IMR-90 (cell line): ENCODE data around the gene RELL1.

Experiments
- CEBPB ChIP-seq: IDR thresholded peaks from 2 replicates; pipeline ENCODE4 v1.6.1; 2012; ENCODE audit warnings: low read depth, low read length, improper control_type of control experiment
- CHD1 ChIP-seq: IDR thresholded peaks from 2 replicates; pipeline ENCODE4 v1.6.1; 2012; ENCODE audit warnings: low read depth, low read length, improper control_type of control experiment
- CTCF ChIP-seq: conservative IDR thresholded peaks from 2 replicates; pipeline ENCODE4 v1.5.1; 2012; ENCODE audit warnings: mild to moderate bottlenecking, low read depth, low read length, improper control_type of control experiment
- MAZ ChIP-seq: IDR thresholded peaks from 2 replicates; pipeline ENCODE4 v1.6.1; 2012; ENCODE audit warnings: low read depth, mild to moderate bottlenecking, low read length, improper control_type of control experiment, moderate library complexity, borderline replicate concordance
- MXI1 ChIP-seq: IDR thresholded peaks from 2 replicates; pipeline ENCODE4 v1.6.1; 2012; ENCODE audit warnings: low read depth, mild to moderate bottlenecking, low read length, moderate library complexity, borderline replicate concordance
- POLR2A ChIP-seq: IDR thresholded peaks from 2 replicates; pipeline ENCODE4 v1.6.1; 2012; ENCODE audit warnings: mild to moderate bottlenecking, low read depth, low read length
- RAD21 ChIP-seq: IDR thresholded peaks from 2 replicates; pipeline ENCODE4 v1.6.1; 2012; ENCODE audit warnings: low read length, improper control_type of control experiment
- RCOR1 ChIP-seq: IDR thresholded peaks from 2 replicates; pipeline ENCODE4 v1.6.1; 2012; ENCODE audit warnings: mild to moderate bottlenecking, low read length, improper control_type of control experiment; ENCODE audit not compliant: insufficient replicate concordance
- USF2 ChIP-seq: fragments of 150-350 bp; IDR thresholded peaks from 2 replicates; pipeline ENCODE4 v1.6.1; 2017; ENCODE audit warnings: mild to moderate bottlenecking, antibody characterized with exemption, low read length, low read depth

GRCh38 chr4:37693450-37694190 is 7.4 kb upstream of the RELL1 start:
- TF ChIP-seq CTCF (no peak), POLR2A (no peak), CHD1 (no peak; the same call in 1 of the 2 replicates), MAZ (peak; percentile 61), CEBPB (peak; percentile 17; the same call in 1 of the 2 replicates), RAD21 (peak; percentile 15; the same call in 1 of the 2 replicates), USF2 (no peak), MXI1 (peak; percentile 56; the same call in 1 of the 2 replicates), RCOR1 (peak; percentile 69)
